NT2/D1 (cell line): ENCODE measurements around the gene FABP6.

Source experiments
- SUZ12 ChIP-seq: IDR thresholded peaks from 2 replicates; pipeline ENCODE4 v1.6.1; 2011; ENCODE audit not compliant: insufficient read length, insufficient read depth; ENCODE audit errors: extremely low read depth
- YY1 ChIP-seq: IDR thresholded peaks from 2 replicates; pipeline ENCODE4 v1.6.1; 2011; ENCODE audit not compliant: insufficient read length, insufficient read depth
- ZNF274 ChIP-seq: IDR thresholded peaks from 2 replicates; pipeline ENCODE4 v1.6.1; 2011; ENCODE audit warnings: mild to moderate bottlenecking, low read depth, low read length

- TF ChIP-seq YY1 (no peak), SUZ12 (no peak), ZNF274 (no peak)
Measured at GRCh38 chr5:160285316-160285715, 56.0 kb downstream of the FABP6 start.
